Measurements from ENCODE around the gene STRADB. TPM values are rescaled to one million over a fixed set of nuclear protein-coding genes. Genes with fewer than 3 reads are reported as not detected.

STRADB gene
- total and polyA plus RNA-seq, 2 experiments from 2014 or later, result 62.5 to 68.3 TPM

- TF ChIP-seq CTCF (IDR thresholded peaks at IDR 0.05; ENCODE audit: poor library complexity) (no peak), EZH2phosphoT487 (IDR thresholded peaks at IDR 0.05; ENCODE audit: low read depth, severe bottlenecking, unreplicated experiment) (no peak), EZH2 (IDR thresholded peaks at IDR 0.05; ENCODE audit: borderline replicate concordance) (no peak)
- H3K27ac ChIP-seq, result no peak overlapping the region
- 78% methylated on average over 1 of the region's 1 CpG for WGBS (ENCODE audit: low lambda C conversion rate, missing lambda C conversion rate)
Observed at GRCh38 chr2:201513271-201513670, 61.7 kb downstream of the STRADB start.

GRCh38 chr2:201515573-201516246 is 64.2 kb downstream of the STRADB start:
- Histone ChIP-seq H4K20me1 (ENCODE audit: insufficient read depth, poor library complexity, severe bottlenecking) (no peaks in the 10 kb centered on the region), H2AFZ (no peak overlapping the region), H3K9me3 (ENCODE audit: low read depth) (no peaks in the 10 kb centered on the region), H3K4me2 (no peak overlapping the region), H3K9me2 (replicated peaks; ENCODE audit: insufficient read depth) (no peaks in the 10 kb centered on the region), H3K4me3 (no peak overlapping the region), H3K27ac (no peak overlapping the region), H3K79me2 (no peaks in the 10 kb centered on the region), H3K4me1 (ENCODE audit: insufficient read depth) (no peaks in the 10 kb centered on the region), H3K27me3 (no peaks in the 10 kb centered on the region), H3K36me3 (replicated peaks; ENCODE audit: insufficient read depth, low read depth) (no peaks in the 10 kb centered on the region)
- TF ChIP-seq EZH2 (IDR thresholded peaks at IDR 0.05; ENCODE audit: borderline replicate concordance) (no peak), CTCF (IDR thresholded peaks at IDR 0.05; ENCODE audit: poor library complexity) (no peak), EZH2phosphoT487 (IDR thresholded peaks at IDR 0.05; ENCODE audit: low read depth, severe bottlenecking, unreplicated experiment) (no peak)
- no peak for DNase-seq (ENCODE audit: low spot score)
- 86% methylated on average over 4 of the region's 4 CpGs for WGBS (ENCODE audit: low lambda C conversion rate, missing lambda C conversion rate)

More at GRCh38 chr2:201513271-201513670, 61.7 kb downstream of the STRADB start:
- Histone ChIP-seq H2AFZ (no peak overlapping the region), H3K9me2 (replicated peaks; ENCODE audit: insufficient read depth) (no peaks in the 10 kb centered on the region), H4K20me1 (ENCODE audit: insufficient read depth, poor library complexity, severe bottlenecking) (no peaks in the 10 kb centered on the region), H3K4me2 (no peak overlapping the region), H3K4me3 (no peak overlapping the region), H3K79me2 (no peaks in the 10 kb centered on the region), H3K9me3 (ENCODE audit: low read depth) (no peaks in the 10 kb centered on the region), H3K4me1 (ENCODE audit: insufficient read depth) (no peaks in the 10 kb centered on the region), H3K36me3 (replicated peaks; ENCODE audit: insufficient read depth, low read depth) (no peaks in the 10 kb centered on the region), H3K27me3 (no peaks in the 10 kb centered on the region)
- DNase-seq (ENCODE audit: low spot score), result no peak

- H3K36me3 ChIP-seq (replicated peaks; ENCODE audit: insufficient read depth, low read depth), result no peaks in the 10 kb centered on the region
- H3K9me3 ChIP-seq (ENCODE audit: low read depth), result no peaks in the 10 kb centered on the region
- DNase-seq (ENCODE audit: low spot score), result no peak
- no peak overlapping the region for H2AFZ ChIP-seq
- no peak overlapping the region for H3K4me3 ChIP-seq
- 71% methylated on average over 4 of the region's 4 CpGs for WGBS (ENCODE audit: low lambda C conversion rate, missing lambda C conversion rate)
- no peak overlapping the region for H3K27ac ChIP-seq
- H3K4me2 ChIP-seq, result no peak overlapping the region
- TF ChIP-seq EZH2phosphoT487 (IDR thresholded peaks at IDR 0.05; ENCODE audit: low read depth, severe bottlenecking, unreplicated experiment) (no peak), CTCF (IDR thresholded peaks at IDR 0.05; ENCODE audit: poor library complexity) (no peak), EZH2 (IDR thresholded peaks at IDR 0.05; ENCODE audit: borderline replicate concordance) (no peak)
- no peaks in the 10 kb centered on the region for H4K20me1 ChIP-seq (ENCODE audit: insufficient read depth, poor library complexity, severe bottlenecking)
- no peaks in the 10 kb centered on the region for H3K9me2 ChIP-seq (replicated peaks; ENCODE audit: insufficient read depth)
- H3K4me1 ChIP-seq (ENCODE audit: insufficient read depth), result no peaks in the 10 kb centered on the region
- no peaks in the 10 kb centered on the region for H3K79me2 ChIP-seq
- H3K27me3 ChIP-seq, result no peaks in the 10 kb centered on the region
Observed at GRCh38 chr2:201517094-201517493, 65.6 kb downstream of the STRADB start.
